Measurements from ENCODE around the gene FHIT.

Gene FHIT

GRCh38 chr3:60250810-60251209 is 1000.4 kb downstream of the FHIT start:
- DNase-seq, result no peak

- no peak for DNase-seq
Observed at GRCh38 chr3:60250206-60250605, 1001.0 kb downstream of the FHIT start.

- peak; percentile 31 for DNase-seq
Observed at GRCh38 chr3:60246361-60246760, 1004.9 kb downstream of the FHIT start.

- no peak for DNase-seq
Observed at GRCh38 chr3:60243456-60243855, 1007.8 kb downstream of the FHIT start.

GRCh38 chr3:60240492-60240891 is 1010.8 kb downstream of the FHIT start:
- peak; percentile 40 for DNase-seq

GRCh38 chr3:60238550-60238949 is 1012.7 kb downstream of the FHIT start:
- no peak for DNase-seq

- DNase-seq, result no peak
Observed at GRCh38 chr3:60229502-60229901, 1021.8 kb downstream of the FHIT start.

- no peak for DNase-seq
Observed at GRCh38 chr3:60228823-60229222, 1022.4 kb downstream of the FHIT start.

- peak; percentile 49 for DNase-seq
Observed at GRCh38 chr3:60226912-60227311, 1024.3 kb downstream of the FHIT start.

GRCh38 chr3:60225848-60226247 is 1025.4 kb downstream of the FHIT start:
- DNase-seq, result no peak

- no peak for DNase-seq
Observed at GRCh38 chr3:60220768-60221167, 1030.5 kb downstream of the FHIT start.

- DNase-seq, result no peak
Observed at GRCh38 chr3:60219501-60219900, 1031.8 kb downstream of the FHIT start.

- DNase-seq, result no peak
Observed at GRCh38 chr3:60217156-60217911, 1033.9 kb downstream of the FHIT start.

- DNase-seq, result no peak
Observed at GRCh38 chr3:60216462-60217075, 1034.7 kb downstream of the FHIT start.

- DNase-seq, result no peak
Observed at GRCh38 chr3:60215946-60216345, 1035.3 kb downstream of the FHIT start.

- no peak for DNase-seq
Observed at GRCh38 chr3:60207905-60208304, 1043.3 kb downstream of the FHIT start.

- no peak for DNase-seq
Observed at GRCh38 chr3:60206206-60206605, 1045.0 kb downstream of the FHIT start.

- no peak for DNase-seq
Observed at GRCh38 chr3:60202052-60202726, 1049.1 kb downstream of the FHIT start.

- no peak for DNase-seq
Observed at GRCh38 chr3:60199306-60199705, 1051.9 kb downstream of the FHIT start.

GRCh38 chr3:60198179-60198720 is 1053.0 kb downstream of the FHIT start:
- no peak for DNase-seq

GRCh38 chr3:60192297-60193114 is 1058.7 kb downstream of the FHIT start:
- no peak for DNase-seq

- no peak for DNase-seq
Observed at GRCh38 chr3:60190073-60190472, 1061.2 kb downstream of the FHIT start.

- DNase-seq, result no peak
Observed at GRCh38 chr3:60189304-60189703, 1061.9 kb downstream of the FHIT start.

Measured in NCI-H2029 treated with DMSO at 0.1 percent for 48 hours (cell line).